Neuronal stem cell (in vitro differentiated cells): ENCODE data around the gene SLC4A7.
"Not testable (repeated sequence)": the region's sequence is repeated elsewhere in the genome, so short reads cannot be mapped to it uniquely, and the experiment has no call there.

Source experiments
- DNase-seq: peaks from one replicate; pipeline ENCODE4 v3.0.0-alpha.2; 2013; ENCODE audit warnings: low spot score
- H2AFZ ChIP-seq: one replicate; pipeline ENCODE4 v1.6.1; 2013; ENCODE audit warnings: mild to moderate bottlenecking, low read length, inconsistent platforms
- H2AK5ac ChIP-seq: 2 replicates; pipeline ENCODE4 v1.6.1; 2013; ENCODE audit warnings: low read depth, mild to moderate bottlenecking, inconsistent platforms, low read length, moderate library complexity, mixed read lengths
- H2BK120ac ChIP-seq: 2 replicates; pipeline ENCODE4 v1.6.1; 2013; ENCODE audit warnings: low read depth, mild to moderate bottlenecking, inconsistent platforms, low read length, moderate library complexity, mixed read lengths
- H2BK12ac ChIP-seq: one replicate; pipeline ENCODE4 v1.6.1; 2013; ENCODE audit warnings: low read length, inconsistent platforms
- H2BK15ac ChIP-seq: 2 replicates; pipeline ENCODE4 v1.6.1; 2013; ENCODE audit warnings: mild to moderate bottlenecking, low read length, inconsistent platforms, mixed read lengths
- H2BK5ac ChIP-seq: one replicate; pipeline ENCODE4 v1.6.1; 2013; ENCODE audit warnings: inconsistent platforms, mild to moderate bottlenecking, low read length, moderate library complexity
- H3K14ac ChIP-seq: one replicate; pipeline ENCODE4 v1.6.1; 2013; ENCODE audit warnings: low read length, inconsistent platforms
- H3K18ac ChIP-seq: 2 replicates; pipeline ENCODE4 v1.6.1; 2013; ENCODE audit warnings: low read length, inconsistent platforms
- H3K23ac ChIP-seq: 2 replicates; pipeline ENCODE4 v1.6.1; 2013; ENCODE audit warnings: low read depth, mild to moderate bottlenecking, mixed read lengths, low read length, inconsistent platforms; ENCODE audit not compliant: poor library complexity
- H3K27ac ChIP-seq: replicated peaks from 3 replicates; pipeline ENCODE4 v1.5.1; 2013; ENCODE audit warnings: low read length, inconsistent platforms
- H3K27me3 ChIP-seq, 3 experiments: 2 replicates each; pipeline ENCODE4 v1.6.1; 2013; ENCODE audit warnings: low read length in 3 of 3, mild to moderate bottlenecking in 2 of 3, inconsistent platforms in 1 of 3, low read depth in 1 of 3, mixed read lengths in 1 of 3, moderate library complexity in 1 of 3; ENCODE audit not compliant: control insufficient read depth in 3 of 3, insufficient read depth in 3 of 3
- H3K36me3 ChIP-seq, 2 donors: replicated peaks in 1 of 2; 2 replicates each; pipeline ENCODE4 v1.6.1; 2013; ENCODE audit warnings: low read length in 2 of 2; ENCODE audit not compliant: control insufficient read depth in 2 of 2, insufficient read depth in 2 of 2
- H3K4ac ChIP-seq: 2 replicates; pipeline ENCODE4 v1.6.1; 2013; ENCODE audit warnings: inconsistent platforms, mild to moderate bottlenecking, low read length, moderate library complexity
- H3K4me1 ChIP-seq, 2 donors: 1 replicate in 1 of 2; 2 replicates in 1 of 2; pipeline ENCODE4 v1.6.1; 2013; ENCODE audit warnings: low read length in 2 of 2, low read depth in 1 of 2; ENCODE audit not compliant: control insufficient read depth in 2 of 2, insufficient read depth in 1 of 2
- H3K4me2 ChIP-seq: one replicate; pipeline ENCODE4 v1.6.1; 2013; ENCODE audit warnings: mild to moderate bottlenecking, low read length, inconsistent platforms; ENCODE audit not compliant: insufficient read depth, poor library complexity, severe bottlenecking
- H3K4me3 ChIP-seq, 2 donors: 2 replicates each; pipeline ENCODE4 v1.5.1; 2013; ENCODE audit warnings: low read length in 2 of 2, mild to moderate bottlenecking in 2 of 2, inconsistent platforms in 1 of 2, moderate library complexity in 1 of 2
- H3K79me1 ChIP-seq: one replicate; pipeline ENCODE4 v1.6.1; 2013; ENCODE audit warnings: low read depth, mild to moderate bottlenecking, inconsistent platforms, low read length, moderate library complexity
- H3K9ac ChIP-seq: one replicate; pipeline ENCODE4 v1.6.1; 2013; ENCODE audit warnings: mild to moderate bottlenecking, low read depth, low read length, inconsistent platforms; ENCODE audit not compliant: poor library complexity
- H3K9me3 ChIP-seq, 2 donors: replicated peaks in 1 of 2; 2 replicates each; pipeline versions ENCODE3 to v1.6.1; 2013; ENCODE audit warnings: low read length in 2 of 2, mild to moderate bottlenecking in 2 of 2, inconsistent platforms in 1 of 2, low read depth in 1 of 2, mixed read lengths in 1 of 2, moderate library complexity in 1 of 2; ENCODE audit not compliant: control insufficient read depth in 2 of 2, insufficient read depth in 1 of 2
- H4K8ac ChIP-seq: one replicate; pipeline ENCODE4 v1.6.1; 2013; ENCODE audit warnings: low read depth, mild to moderate bottlenecking, inconsistent platforms, low read length, moderate library complexity
- H4K91ac ChIP-seq: one replicate; pipeline ENCODE4 v1.6.1; 2013; ENCODE audit warnings: low read length, low read depth, mild to moderate bottlenecking, inconsistent platforms; ENCODE audit not compliant: poor library complexity
- WGBS, 2 donors: extraction: QIAGEN DNeasy Blood & Tissue Kit; methylation state at CpG; one replicate each; pipeline ENCODE4 v1.1.7; 2013; ENCODE audit warnings: missing lambda C conversion rate in 2 of 2, mixed read lengths in 1 of 2; ENCODE audit not compliant: insufficient read length in 2 of 2, insufficient replicate concordance in 1 of 2; ENCODE audit errors: extremely low coverage in 2 of 2; 5-methylcytosine and 5-hydroxymethylcytosine counted together

SLC4A7 gene

GRCh38 chr3:27531193-27531751, 47.1 kb upstream of the SLC4A7 start:
- not testable (repeated sequence) for H3K23ac ChIP-seq, H2BK120ac ChIP-seq, H3K9me3 ChIP-seq, H3K18ac ChIP-seq, H2AFZ ChIP-seq, H3K4me2 ChIP-seq, H3K79me1 ChIP-seq, H3K14ac ChIP-seq, H3K4ac ChIP-seq, H4K8ac ChIP-seq, H2BK5ac ChIP-seq, H3K27ac ChIP-seq, H3K36me3 ChIP-seq, H2BK12ac ChIP-seq, H2BK15ac ChIP-seq, H3K4me1 ChIP-seq, DNase-seq, H3K9ac ChIP-seq, H3K27me3 ChIP-seq, H4K91ac ChIP-seq, H2AK5ac ChIP-seq, H3K4me3 ChIP-seq
- no CpG with 5 or more reads among the region's 8 CpGs for whole genome bisulfite sequencing, 2 donors

GRCh38 chr3:27528791-27529190, 44.6 kb upstream of the SLC4A7 start:
- no peak overlapping the region for H2BK120ac ChIP-seq
- no peaks in the 10 kb centered on the region for H3K36me3 ChIP-seq
- no peak overlapping the region for H3K23ac ChIP-seq
- peaks cover 3 to 8% of the 10 kb centered on the region in 2 donors for H3K4me1 ChIP-seq
- H2BK12ac ChIP-seq = no peak overlapping the region
- no peak overlapping the region for H2AK5ac ChIP-seq
- no peak overlapping the region for H2AFZ ChIP-seq
- no peaks in the 10 kb centered on the region for H3K27me3 ChIP-seq
- no peak for DNase-seq
- no peak overlapping the region for H4K8ac ChIP-seq
- no peak overlapping the region for H3K4me3 ChIP-seq
- H4K91ac ChIP-seq = no peak overlapping the region
- H3K27ac ChIP-seq = no peak overlapping the region
- no peak overlapping the region for H3K14ac ChIP-seq
- no peaks in the 10 kb centered on the region for H3K9me3 ChIP-seq
- H3K18ac ChIP-seq = no peak overlapping the region
- H2BK5ac ChIP-seq = no peak overlapping the region
- H3K79me1 ChIP-seq = no peaks in the 10 kb centered on the region
- no peak overlapping the region for H3K4ac ChIP-seq
- H2BK15ac ChIP-seq = no peak overlapping the region
- H3K4me2 ChIP-seq = no peak overlapping the region
- no peak overlapping the region for H3K9ac ChIP-seq

- 100% methylated on average over 1 of the region's 6 CpGs; no CpG with 5 or more reads in 1 of the 2 donors for WGBS, 2 donors
- no peak overlapping the region for H3K14ac ChIP-seq
- no peak overlapping the region for H2BK15ac ChIP-seq
- no peaks in the 10 kb centered on the region for H3K79me1 ChIP-seq
- H2AFZ ChIP-seq = no peak overlapping the region
- no peak for DNase-seq
- H3K27me3 ChIP-seq = no peaks in the 10 kb centered on the region
- no peak overlapping the region for H3K27ac ChIP-seq
- H3K36me3 ChIP-seq = no peaks in the 10 kb centered on the region
- H4K8ac ChIP-seq = no peak overlapping the region
- no peak overlapping the region for H3K4me2 ChIP-seq
- no peak overlapping the region for H4K91ac ChIP-seq
- H2AK5ac ChIP-seq = no peak overlapping the region
- H3K9me3 ChIP-seq = no peaks in the 10 kb centered on the region
- no peak overlapping the region for H3K9ac ChIP-seq
- no peak overlapping the region for H3K4me3 ChIP-seq
- H3K23ac ChIP-seq = no peak overlapping the region
- H2BK5ac ChIP-seq = no peak overlapping the region
- no peaks in the 10 kb centered on the region for H3K4me1 ChIP-seq
- no peak overlapping the region for H2BK120ac ChIP-seq
- no peak overlapping the region for H3K18ac ChIP-seq
- no peak overlapping the region for H2BK12ac ChIP-seq
- H3K4ac ChIP-seq = no peak overlapping the region
Measured at GRCh38 chr3:27526614-27527315, 42.6 kb upstream of the SLC4A7 start.

- no peaks in the 10 kb centered on the region for H3K4me1 ChIP-seq
- H3K14ac ChIP-seq = no peak overlapping the region
- no peak overlapping the region for H2AK5ac ChIP-seq
- H3K36me3 ChIP-seq = no peaks in the 10 kb centered on the region
- H4K8ac ChIP-seq = no peak overlapping the region
- no peak overlapping the region for H3K4me2 ChIP-seq
- no peak overlapping the region for H4K91ac ChIP-seq
- no peak overlapping the region for H2BK12ac ChIP-seq
- no peaks in the 10 kb centered on the region for H3K79me1 ChIP-seq
- no peak overlapping the region for H3K27ac ChIP-seq
- H3K4ac ChIP-seq = no peak overlapping the region
- no peak overlapping the region for H2BK120ac ChIP-seq
- H3K23ac ChIP-seq = no peak overlapping the region
- no peak overlapping the region for H3K9ac ChIP-seq
- no peak overlapping the region for H2BK15ac ChIP-seq
- H3K27me3 ChIP-seq = no peaks in the 10 kb centered on the region
- H2AFZ ChIP-seq = no peak overlapping the region
- DNase-seq = no peak
- H3K18ac ChIP-seq = no peak overlapping the region
- WGBS, 2 donors = no CpG with 5 or more reads among the region's 2 CpGs
- no peaks in the 10 kb centered on the region for H3K9me3 ChIP-seq
- no peak overlapping the region for H3K4me3 ChIP-seq
- no peak overlapping the region for H2BK5ac ChIP-seq
Measured at GRCh38 chr3:27521872-27522265, 37.7 kb upstream of the SLC4A7 start.
